Measurements from ENCODE around the gene C11orf16.

C11orf16 gene

DNA sequence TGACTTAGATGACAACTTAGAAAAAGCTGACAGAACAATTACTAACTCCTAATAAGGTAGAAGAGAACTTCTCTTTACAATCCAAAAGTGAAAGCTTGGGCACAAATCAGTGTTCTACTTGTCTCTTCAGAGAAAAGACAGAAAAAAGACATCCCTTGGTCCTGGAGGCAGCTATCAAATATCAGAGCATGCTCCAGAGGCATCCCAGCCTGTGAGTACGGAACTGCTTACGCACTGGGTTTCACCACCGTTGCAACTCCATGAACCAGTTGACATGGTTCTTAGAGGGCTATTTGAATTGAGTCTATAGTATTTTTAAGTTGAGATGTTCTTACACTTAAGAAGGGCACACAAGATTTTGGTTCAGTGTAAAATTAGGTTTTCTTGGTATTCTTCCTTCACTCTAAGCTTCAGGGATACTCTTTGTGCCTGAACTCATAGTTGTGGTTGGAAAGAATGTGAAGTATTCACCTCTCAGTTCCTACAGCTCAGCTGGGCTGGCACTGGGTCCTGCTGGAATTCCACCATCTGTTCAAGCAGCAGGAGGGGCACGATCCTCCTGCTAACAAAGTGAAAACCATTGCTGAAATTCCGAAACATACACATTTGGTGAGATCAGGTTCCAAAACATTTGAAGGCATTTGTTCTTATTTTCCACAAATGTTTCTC lies 15.5 kb downstream of the C11orf16 start:
- WGBS, 2 experiments = 61 to 72% methylated on average over 5 of the region's 5 CpGs
- peaks cover 29% of the 10 kb centered on the region for H3K36me3 ChIP-seq (ENCODE audit: control insufficient read depth, insufficient read depth, low read length)
- peak overlapping the region; percentile 91 for H3K27ac ChIP-seq (ENCODE audit: insufficient read depth, low read depth, low read length, poor library complexity, severe bottlenecking)
- H3K9me3 ChIP-seq (ENCODE audit: control insufficient read depth, low read length) = no peaks in the 10 kb centered on the region
- peaks cover 19% of the 10 kb centered on the region for H3K4me1 ChIP-seq (ENCODE audit: control insufficient read depth, insufficient read depth, low read length)
- H3K27me3 ChIP-seq (ENCODE audit: control insufficient read depth, insufficient read depth, low read length, poor library complexity, severe bottlenecking) = no peaks in the 10 kb centered on the region
- no peak overlapping the region for H3K4me3 ChIP-seq (ENCODE audit: insufficient read depth, low read depth, low read length)

DNA sequence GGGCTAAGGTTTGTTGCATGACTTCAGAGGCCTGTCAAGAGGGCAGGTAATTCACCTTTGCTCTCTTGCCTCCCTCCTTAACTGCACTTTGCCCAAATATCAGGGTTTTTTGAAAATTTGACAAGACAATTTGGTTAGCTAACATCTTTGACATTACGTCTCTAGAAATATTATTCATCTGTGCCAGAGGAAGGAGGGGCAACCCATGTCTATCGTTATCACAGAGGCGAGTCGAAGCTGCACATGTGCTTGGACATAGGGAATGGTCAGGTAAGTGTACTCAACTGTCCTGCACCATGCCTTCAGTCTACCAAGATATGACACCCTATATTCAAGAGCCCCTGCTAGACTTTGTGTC lies 18.1 kb downstream of the C11orf16 start:
- 94 to 97% methylated on average over 4 of the region's 4 CpGs for WGBS, 2 experiments
- peaks cover 14% of the 10 kb centered on the region for H3K36me3 ChIP-seq (ENCODE audit: control insufficient read depth, insufficient read depth, low read length)

DNA sequence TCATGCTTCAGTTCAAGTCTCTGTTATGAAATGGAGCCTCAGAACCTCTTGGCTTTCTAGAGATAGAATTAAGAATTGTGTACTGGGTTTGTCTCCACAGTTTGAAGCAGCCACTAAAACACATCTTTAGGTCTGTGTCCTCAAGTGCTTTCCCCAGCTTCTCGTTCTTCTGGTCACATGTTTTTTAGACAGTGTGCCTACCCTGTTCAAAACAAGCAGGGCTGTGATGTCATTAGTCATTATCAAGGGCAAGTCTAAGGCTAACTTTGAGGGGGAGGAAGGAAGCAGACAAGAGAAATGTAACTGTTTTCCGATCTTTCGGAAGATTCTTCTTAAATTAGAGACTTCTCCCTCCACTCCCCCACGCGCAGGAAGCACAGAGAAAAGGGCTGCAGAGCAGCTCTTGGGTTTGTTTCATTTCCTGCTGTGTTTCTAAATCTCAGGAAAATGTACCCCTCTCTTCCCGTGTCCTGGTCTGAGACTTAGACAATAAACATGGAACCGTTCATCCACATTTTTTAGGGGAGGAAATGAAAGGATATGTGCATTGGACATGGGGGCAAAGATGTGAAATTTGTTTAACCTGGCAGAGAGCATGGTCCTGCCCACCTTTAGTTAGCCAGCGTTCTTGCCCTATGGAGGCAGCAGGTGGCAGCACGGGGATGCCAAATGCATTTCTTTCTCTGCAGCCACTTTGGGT lies 18.6 kb downstream of the C11orf16 start:
- Histone ChIP-seq H3K27ac (ENCODE audit: insufficient read depth, low read depth, low read length, poor library complexity, severe bottlenecking) (no peak overlapping the region), H3K27me3 (ENCODE audit: control insufficient read depth, insufficient read depth, low read length, poor library complexity, severe bottlenecking) (peaks cover 10% of the 10 kb centered on the region), H3K9me3 (ENCODE audit: control insufficient read depth, low read length) (no peaks in the 10 kb centered on the region), H3K4me1 (ENCODE audit: control insufficient read depth, insufficient read depth, low read length) (peaks cover 19% of the 10 kb centered on the region), H3K36me3 (ENCODE audit: control insufficient read depth, insufficient read depth, low read length) (peaks cover 10% of the 10 kb centered on the region), H3K4me3 (ENCODE audit: insufficient read depth, low read depth, low read length) (no peak overlapping the region)
- 64 to 72% methylated on average over 9 of the region's 9 CpGs for WGBS, 2 experiments

More for the DNA sequence above, 18.1 kb downstream of the C11orf16 start:
- no peak overlapping the region for H3K27ac ChIP-seq (ENCODE audit: insufficient read depth, low read depth, low read length, poor library complexity, severe bottlenecking)
- peaks cover 19% of the 10 kb centered on the region for H3K4me1 ChIP-seq (ENCODE audit: control insufficient read depth, insufficient read depth, low read length)
- no peak overlapping the region for H3K4me3 ChIP-seq (ENCODE audit: insufficient read depth, low read depth, low read length)
- peaks cover 5% of the 10 kb centered on the region for H3K27me3 ChIP-seq (ENCODE audit: control insufficient read depth, insufficient read depth, low read length, poor library complexity, severe bottlenecking)
- H3K9me3 ChIP-seq (ENCODE audit: control insufficient read depth, low read length) = no peaks in the 10 kb centered on the region

DNA sequence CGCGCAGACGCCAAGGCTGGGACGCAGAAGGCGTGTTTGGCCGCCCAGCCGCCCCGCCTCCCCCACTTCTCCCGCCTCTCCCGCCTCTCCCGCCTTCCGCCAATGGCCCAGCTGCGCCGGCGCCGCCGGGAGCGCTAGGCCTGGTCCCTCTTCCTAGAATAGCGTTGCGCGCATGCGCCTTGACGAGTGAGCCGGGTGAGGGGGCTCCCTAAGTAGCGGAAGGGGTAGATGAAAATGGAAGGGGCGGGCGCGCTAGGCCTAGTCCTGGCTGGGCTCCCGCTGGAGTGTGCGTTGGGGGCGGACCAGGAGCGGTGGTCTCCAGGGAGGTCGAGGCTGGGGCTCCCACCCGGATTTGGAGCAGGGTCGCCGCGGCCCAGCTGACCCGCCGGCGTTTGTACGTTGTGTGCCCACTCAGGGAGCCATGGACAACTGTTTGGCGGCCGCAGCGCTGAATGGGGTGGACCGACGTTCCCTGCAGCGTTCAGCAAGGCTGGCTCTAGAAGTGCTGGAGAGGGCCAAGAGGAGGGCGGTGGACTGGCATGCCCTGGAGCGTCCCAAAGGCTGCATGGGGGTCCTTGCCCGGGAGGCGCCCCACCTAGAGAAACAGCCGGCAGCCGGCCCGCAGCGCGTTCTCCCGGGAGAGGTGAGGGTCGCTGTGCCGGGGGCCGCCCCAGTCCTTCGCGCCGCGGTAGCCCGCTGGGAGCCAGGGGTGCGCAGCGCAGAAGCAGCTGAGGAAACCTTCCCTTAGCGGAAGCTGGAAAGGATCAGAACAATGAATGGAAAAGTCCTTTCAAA lies 21.5 kb downstream of the C11orf16 start, which contains the start of gene AKIP1:
Gene AKIP1, plus strand, starts transcription at position 161 of the 795 bp plus-strand sequence. Its CDS starts 261 bp downstream, at position 422.
- H3K27ac ChIP-seq (ENCODE audit: insufficient read depth, low read depth, low read length, poor library complexity, severe bottlenecking) = peak within 1 kb of the TSS; percentile 75
- H3K36me3 ChIP-seq (ENCODE audit: control insufficient read depth, insufficient read depth, low read length) = no peaks in the 10 kb centered on the region
- H3K4me1 ChIP-seq (ENCODE audit: control insufficient read depth, insufficient read depth, low read length) = peaks cover 7% of the 10 kb centered on the region
- peak within 1 kb of the TSS; percentile 96 for H3K4me3 ChIP-seq (ENCODE audit: insufficient read depth, low read depth, low read length)
- 0% methylated on average over 68 of the region's 68 CpGs for WGBS, 2 experiments
- no peaks in the 10 kb centered on the region for H3K9me3 ChIP-seq (ENCODE audit: control insufficient read depth, low read length)
- H3K27me3 ChIP-seq (ENCODE audit: control insufficient read depth, insufficient read depth, low read length, poor library complexity, severe bottlenecking) = peaks cover 21% of the 10 kb centered on the region

DNA sequence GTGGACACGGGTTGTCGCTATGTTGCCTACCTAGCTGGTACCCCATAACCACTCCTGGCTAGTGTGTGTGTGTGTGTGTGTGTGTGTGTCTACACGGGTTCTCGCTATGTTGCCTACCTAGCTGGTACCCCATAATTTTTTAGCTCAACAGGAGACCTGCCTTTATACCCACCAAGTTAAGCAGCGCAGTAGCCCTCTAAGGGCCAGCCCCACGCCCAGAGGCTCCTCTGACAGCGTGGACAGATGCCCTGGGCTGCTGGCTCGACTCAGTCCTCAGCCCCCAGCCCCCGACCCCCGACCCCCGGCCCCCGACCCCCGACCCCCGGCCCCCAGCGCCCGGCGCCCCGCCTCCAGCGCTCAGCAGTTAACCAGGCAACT lies 22.1 kb downstream of the C11orf16 start:
- H3K27me3 ChIP-seq (ENCODE audit: control insufficient read depth, insufficient read depth, low read length, poor library complexity, severe bottlenecking) = peaks cover 21% of the 10 kb centered on the region
- peaks cover 6% of the 10 kb centered on the region for H3K4me1 ChIP-seq (ENCODE audit: control insufficient read depth, insufficient read depth, low read length)
- H3K9me3 ChIP-seq (ENCODE audit: control insufficient read depth, low read length) = no peaks in the 10 kb centered on the region
- H3K36me3 ChIP-seq (ENCODE audit: control insufficient read depth, insufficient read depth, low read length) = no peaks in the 10 kb centered on the region
- WGBS, 2 experiments = 1% methylated on average over 11 to 15 of the region's 19 CpGs
- no peak overlapping the region for H3K27ac ChIP-seq (ENCODE audit: insufficient read depth, low read depth, low read length, poor library complexity, severe bottlenecking)
- peak overlapping the region; percentile 96 for H3K4me3 ChIP-seq (ENCODE audit: insufficient read depth, low read depth, low read length)

DNA sequence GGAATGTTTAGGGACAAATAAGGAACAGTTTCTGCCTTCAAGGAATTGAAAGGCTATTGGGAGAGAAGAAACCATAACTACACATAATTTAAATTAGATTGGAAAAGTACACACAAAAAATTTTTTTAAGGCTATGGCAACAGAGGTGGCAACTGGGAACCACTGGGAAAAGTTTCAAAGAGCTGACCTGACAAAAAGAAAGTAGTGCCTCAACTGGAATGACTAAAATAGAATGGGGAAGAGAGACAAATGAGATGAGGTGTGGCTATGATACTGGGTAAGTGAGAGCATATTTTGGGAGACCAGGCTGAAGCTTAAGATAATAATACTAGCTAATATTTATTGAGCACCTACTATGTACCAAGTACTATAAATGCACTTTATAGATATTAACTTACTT lies 24.6 kb downstream of the C11orf16 start:
- H3K27me3 ChIP-seq (ENCODE audit: control insufficient read depth, insufficient read depth, low read length, poor library complexity, severe bottlenecking) = peaks cover 21% of the 10 kb centered on the region
- no peaks in the 10 kb centered on the region for H3K36me3 ChIP-seq (ENCODE audit: control insufficient read depth, insufficient read depth, low read length)
- no peaks in the 10 kb centered on the region for H3K9me3 ChIP-seq (ENCODE audit: control insufficient read depth, low read length)
- no peak overlapping the region for H3K27ac ChIP-seq (ENCODE audit: insufficient read depth, low read depth, low read length, poor library complexity, severe bottlenecking)
- no peaks in the 10 kb centered on the region for H3K4me1 ChIP-seq (ENCODE audit: control insufficient read depth, insufficient read depth, low read length)
- no peak overlapping the region for H3K4me3 ChIP-seq (ENCODE audit: insufficient read depth, low read depth, low read length)

DNA sequence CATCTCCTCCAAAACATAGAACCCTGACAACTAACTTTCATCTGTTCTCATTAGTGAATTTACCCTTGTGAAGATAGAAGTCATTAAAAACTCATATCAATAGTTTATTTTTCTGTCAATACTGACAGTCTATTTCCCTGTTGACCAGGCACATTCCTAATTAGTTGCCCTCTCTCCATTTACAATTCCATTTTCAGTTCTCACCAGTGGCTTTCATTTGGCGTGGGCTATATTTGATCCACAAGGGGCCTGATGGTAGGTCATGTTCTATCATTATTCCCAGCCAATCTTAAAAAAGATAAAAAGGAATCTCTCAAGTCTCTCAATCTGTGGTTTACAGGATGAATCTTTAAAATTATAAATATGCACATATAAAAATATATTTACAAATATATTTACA lies 25.6 kb downstream of the C11orf16 start:
- H3K27me3 ChIP-seq (ENCODE audit: control insufficient read depth, insufficient read depth, low read length, poor library complexity, severe bottlenecking) = peaks cover 21% of the 10 kb centered on the region
- no peak overlapping the region for H3K4me3 ChIP-seq (ENCODE audit: insufficient read depth, low read depth, low read length)
- no peaks in the 10 kb centered on the region for H3K4me1 ChIP-seq (ENCODE audit: control insufficient read depth, insufficient read depth, low read length)
- WGBS, 2 experiments = 100% methylated on average over 1 of the region's 1 CpG
- H3K36me3 ChIP-seq (ENCODE audit: control insufficient read depth, insufficient read depth, low read length) = no peaks in the 10 kb centered on the region
- H3K27ac ChIP-seq (ENCODE audit: insufficient read depth, low read depth, low read length, poor library complexity, severe bottlenecking) = no peak overlapping the region
- H3K9me3 ChIP-seq (ENCODE audit: control insufficient read depth, low read length) = no peaks in the 10 kb centered on the region

DNA sequence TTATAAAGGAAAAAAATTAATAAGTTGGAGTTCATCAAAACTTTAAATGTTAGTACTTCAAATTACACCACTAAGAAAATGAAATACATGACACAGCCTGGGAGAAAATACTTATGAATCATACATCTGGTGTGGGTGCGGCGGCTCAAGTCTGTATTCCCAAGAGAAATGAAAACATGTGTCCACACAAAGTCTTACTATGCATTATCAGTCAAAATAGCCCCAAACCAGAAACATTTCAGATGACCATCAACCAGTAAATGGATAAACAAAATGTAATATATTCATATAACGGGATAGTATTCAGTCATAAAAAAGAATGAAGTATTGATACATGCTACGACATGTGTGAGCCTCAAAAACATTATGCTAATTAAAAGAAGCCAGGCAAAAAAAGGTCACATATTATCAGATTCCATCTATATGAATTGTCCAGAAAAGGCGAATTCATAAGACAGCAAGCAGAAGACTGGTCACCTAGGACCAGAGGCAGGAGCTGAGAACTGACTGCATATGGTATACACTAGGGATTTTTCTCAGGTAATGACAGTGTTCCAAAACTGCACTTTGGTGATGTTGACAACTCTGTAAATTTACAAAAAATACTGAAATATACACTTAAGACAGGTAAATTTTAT lies 27.1 kb downstream of the C11orf16 start:
- no peaks in the 10 kb centered on the region for H3K4me1 ChIP-seq (ENCODE audit: control insufficient read depth, insufficient read depth, low read length)
- H3K36me3 ChIP-seq (ENCODE audit: control insufficient read depth, insufficient read depth, low read length) = no peaks in the 10 kb centered on the region
- no peak overlapping the region for H3K27ac ChIP-seq (ENCODE audit: insufficient read depth, low read depth, low read length, poor library complexity, severe bottlenecking)
- H3K9me3 ChIP-seq (ENCODE audit: control insufficient read depth, low read length) = no peaks in the 10 kb centered on the region
- peaks cover 21% of the 10 kb centered on the region for H3K27me3 ChIP-seq (ENCODE audit: control insufficient read depth, insufficient read depth, low read length, poor library complexity, severe bottlenecking)
- 95 to 98% methylated on average over 4 to 5 of the region's 5 CpGs for WGBS, 2 experiments
- H3K4me3 ChIP-seq (ENCODE audit: insufficient read depth, low read depth, low read length) = no peak overlapping the region

DNA sequence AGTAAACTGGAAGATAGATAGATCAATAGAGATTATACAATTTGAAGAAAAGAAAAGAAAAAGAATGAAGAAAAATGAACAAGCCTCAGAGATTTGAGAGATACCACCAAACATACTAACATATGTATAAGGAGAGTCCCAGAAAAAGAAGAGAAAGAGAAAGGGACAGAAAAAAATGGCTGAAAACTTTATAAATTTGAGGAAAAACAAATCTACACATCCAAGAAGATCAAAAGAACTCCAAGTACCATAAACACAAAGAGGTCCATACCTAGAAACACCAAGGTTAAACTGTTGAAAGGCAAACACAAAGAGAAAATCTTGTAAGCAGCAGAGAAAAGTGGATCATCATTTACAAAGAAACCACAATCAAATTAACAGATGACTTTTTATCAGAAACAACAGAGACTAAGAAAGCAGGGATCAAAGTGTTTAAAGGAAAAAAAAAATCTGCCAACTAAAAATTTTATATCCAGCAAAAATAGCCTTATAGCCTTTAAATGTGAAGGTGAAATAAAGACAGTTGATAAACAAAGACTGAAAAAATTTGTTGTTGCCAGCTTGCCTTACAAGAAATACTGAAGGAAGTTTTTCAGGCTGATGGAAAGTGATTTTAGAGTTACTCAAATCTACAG lies 33.5 kb downstream of the C11orf16 start:
- Histone ChIP-seq H3K4me3 (ENCODE audit: insufficient read depth, low read depth, low read length) (no peak overlapping the region), H3K4me1 (ENCODE audit: control insufficient read depth, insufficient read depth, low read length) (no peaks in the 10 kb centered on the region), H3K27ac (ENCODE audit: insufficient read depth, low read depth, low read length, poor library complexity, severe bottlenecking) (no peak overlapping the region), H3K36me3 (ENCODE audit: control insufficient read depth, insufficient read depth, low read length) (no peaks in the 10 kb centered on the region), H3K9me3 (ENCODE audit: control insufficient read depth, low read length) (no peaks in the 10 kb centered on the region), H3K27me3 (ENCODE audit: control insufficient read depth, insufficient read depth, low read length, poor library complexity, severe bottlenecking) (no peaks in the 10 kb centered on the region)

All from ectodermal cell (in vitro differentiated cells).